SU-DHL-6 (cell line): ENCODE results near the gene VSIG10L.

Experiments
- H2AFZ ChIP-seq: fragments of 200-600 bp; sonication (generic); 2 replicates; pipeline ENCODE4 v1.6.1; 2014; ENCODE audit warnings: low read depth, mild to moderate bottlenecking, moderate library complexity, mixed read lengths, antibody characterized with exemption, low read length; ENCODE audit not compliant: severe bottlenecking
- H3F3A ChIP-seq: fragments of 200-600 bp; shearing (Covaris generic); 2 replicates; pipeline ENCODE4 v1.6.0; 2016; ENCODE audit warnings: antibody characterized with exemption, mild to moderate bottlenecking; ENCODE audit not compliant: insufficient read depth
- H3K27ac ChIP-seq: fragments of 200-600 bp; sonication (generic); 2 replicates; pipeline ENCODE4 v1.5.1; 2016; ENCODE audit warnings: low read depth, mild to moderate bottlenecking, low read length, moderate library complexity, mixed read lengths
- H3K27me3 ChIP-seq: fragments of 200-600 bp; sonication (generic), shearing (Covaris generic); 2 replicates; pipeline ENCODE4 v1.6.0; 2014; ENCODE audit warnings: mild to moderate bottlenecking, low read length
- H3K36me3 ChIP-seq: fragments of 200-600 bp; sonication (generic); 2 replicates; pipeline ENCODE4 v1.6.1; 2014; ENCODE audit warnings: mild to moderate bottlenecking, low read length, mixed read lengths
- H3K4me2 ChIP-seq: fragments of 300-600, 200-600 bp; shearing (Covaris generic), sonication (generic); 2 replicates; pipeline ENCODE4 v1.6.0; 2014; ENCODE audit warnings: low read length, low read depth, mild to moderate bottlenecking; ENCODE audit not compliant: poor library complexity, severe bottlenecking
- H3K4me3 ChIP-seq: fragments of 200-600 bp; sonication (generic); 2 replicates; pipeline ENCODE4 v1.5.1; 2014; ENCODE audit warnings: antibody characterized with exemption, low read length, mild to moderate bottlenecking, mixed read lengths; ENCODE audit not compliant: insufficient read depth, poor library complexity, severe bottlenecking
- H3K79me2 ChIP-seq: fragments of 200-600 bp; sonication (generic); 2 replicates; pipeline ENCODE4 v1.6.1; 2014; ENCODE audit warnings: mild to moderate bottlenecking, low read length, moderate library complexity; ENCODE audit not compliant: insufficient read depth
- H3K9ac ChIP-seq: fragments of 200-600 bp; sonication (generic); 2 replicates; pipeline ENCODE4 v1.7.0; 2014; ENCODE audit warnings: mild to moderate bottlenecking, low read length
- H3K9me2 ChIP-seq: fragments of 200-600 bp; sonication (generic); replicated peaks from 2 replicates; pipeline ENCODE4 v1.6.1; 2014; ENCODE audit warnings: low read length; ENCODE audit not compliant: insufficient read depth
- H3K9me3 ChIP-seq: fragments of 200-600 bp; sonication (generic); 2 replicates; pipeline ENCODE4 v1.6.1; 2014; ENCODE audit warnings: low read length, mixed read lengths; ENCODE audit not compliant: insufficient read depth
- H4K20me1 ChIP-seq: fragments of 200-600 bp; sonication (generic); 2 replicates; pipeline ENCODE4 v1.6.1; 2014; ENCODE audit warnings: low read depth, mild to moderate bottlenecking, antibody characterized with exemption, low read length, moderate library complexity, mixed read lengths
- CTCF ChIP-seq: fragments of 200-600 bp; sonication (generic); IDR thresholded peaks from one replicate; pipeline ENCODE4 v1.5.1; 2017; ENCODE audit warnings: antibody characterized with exemption, mild to moderate bottlenecking, low read length, moderate library complexity; ENCODE audit not compliant: insufficient read depth, poor library complexity, severe bottlenecking
- EZH2phosphoT487 ChIP-seq: fragments of 200-600 bp; sonication (generic), shearing (Covaris generic); conservative IDR thresholded peaks from 2 replicates; pipeline ENCODE4 v1.6.1; 2018; ENCODE audit warnings: mild to moderate bottlenecking, antibody characterized with exemption, low read length, moderate library complexity, mixed read lengths

VSIG10L gene

DNA sequence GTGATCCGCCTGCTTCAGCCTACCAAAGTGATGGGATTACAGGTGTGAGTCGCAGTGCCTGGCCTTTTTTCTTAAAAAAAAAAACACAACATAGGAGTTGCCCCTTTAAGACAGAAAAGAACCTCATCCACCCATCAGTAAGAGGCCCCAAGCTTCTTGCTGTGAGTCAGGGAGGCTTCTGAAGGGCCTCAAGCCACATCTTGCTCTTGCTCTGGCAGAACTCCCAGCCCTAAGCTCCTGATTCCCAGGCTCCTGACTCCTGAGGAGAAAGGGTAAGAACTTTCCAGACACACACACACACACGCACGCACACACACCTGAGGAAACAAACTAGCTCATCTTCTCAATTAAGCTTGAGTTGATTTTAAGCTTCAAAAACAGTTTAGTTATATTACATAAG, 17.4 kb upstream of the VSIG10L start:
- TF ChIP-seq CTCF (no peak), EZH2phosphoT487 (no peak)
- Histone ChIP-seq H4K20me1 (no peaks in the 10 kb centered on the region), H3F3A (no peaks in the 10 kb centered on the region), H3K27ac (no peak overlapping the region), H3K36me3 (no peaks in the 10 kb centered on the region), H3K4me3 (no peak overlapping the region), H2AFZ (no peak overlapping the region), H3K79me2 (peaks cover 4% of the 10 kb centered on the region; the same call in 1 of the 2 replicates), H3K9me3 (no peaks in the 10 kb centered on the region), H3K4me2 (no peak overlapping the region), H3K27me3 (no peaks in the 10 kb centered on the region), H3K9ac (no peak overlapping the region), H3K9me2 (no peaks in the 10 kb centered on the region)

- Histone ChIP-seq H2AFZ (no peak overlapping the region), H3K4me3 (no peak overlapping the region), H3K27ac (no peak overlapping the region), H3K9me3 (no peaks in the 10 kb centered on the region), H3K27me3 (no peaks in the 10 kb centered on the region), H3K36me3 (no peaks in the 10 kb centered on the region), H3F3A (no peaks in the 10 kb centered on the region), H3K9me2 (no peaks in the 10 kb centered on the region), H3K9ac (no peak overlapping the region), H3K79me2 (peaks cover 3% of the 10 kb centered on the region; the same call in 1 of the 2 replicates), H4K20me1 (no peaks in the 10 kb centered on the region), H3K4me2 (no peak overlapping the region)
- TF ChIP-seq CTCF (no peak), EZH2phosphoT487 (no peak)
Measured at GRCh38 chr19:51357952-51358351, 16.0 kb upstream of the VSIG10L start.

GRCh38 chr19:51356159-51356801, 14.3 kb upstream of the VSIG10L start:
- Histone ChIP-seq H3F3A (no peaks in the 10 kb centered on the region), H3K4me3 (no peak overlapping the region), H3K9ac (no peak overlapping the region), H2AFZ (no peak overlapping the region), H4K20me1 (no peaks in the 10 kb centered on the region), H3K9me3 (no peaks in the 10 kb centered on the region), H3K36me3 (no peaks in the 10 kb centered on the region), H3K27ac (no peak overlapping the region), H3K4me2 (no peak overlapping the region), H3K9me2 (no peaks in the 10 kb centered on the region), H3K27me3 (no peaks in the 10 kb centered on the region), H3K79me2 (no peaks in the 10 kb centered on the region)
- no peak for TF ChIP-seq CTCF
